Stimulated activated CD4-positive, alpha-beta T cell treated with anti-CD3 and anti-CD28 coated beads, TNF-alpha, amount 100 ng/mL, for 48 hours (primary cell): ENCODE results near the gene RBM19.

Experiments used
- DNase-seq, 3 donors: peaks; one replicate each; pipeline ENCODE4 v3.0.0-alpha.2; 2020; ENCODE audit warnings: low read depth in 3 of 3

Gene RBM19

GRCh38 chr12:113988064-113988451 lies 21.9 kb upstream of the RBM19 start:
- no peak for DNase-seq

- DNase-seq, result no peak
These were observed 21.3 kb upstream of the RBM19 start for GRCh38 chr12:113987261-113988063.

GRCh38 chr12:113984464-113984863 lies 18.3 kb upstream of the RBM19 start:
- no peak for DNase-seq

GRCh38 chr12:113983777-113984448 lies 17.8 kb upstream of the RBM19 start:
- DNase-seq, result no peak

- DNase-seq, result no peak
These were observed 17.1 kb upstream of the RBM19 start for GRCh38 chr12:113983265-113983664.

GRCh38 chr12:113981876-113982275 lies 15.8 kb upstream of the RBM19 start:
- no peak for DNase-seq

GRCh38 chr12:113980537-113981337 lies 14.6 kb upstream of the RBM19 start:
- DNase-seq, result peak in 1 of 3 donors; percentile 17

- no peak for DNase-seq
These were observed 13.9 kb upstream of the RBM19 start for GRCh38 chr12:113980054-113980453.

GRCh38 chr12:113978080-113978479 lies 12.0 kb upstream of the RBM19 start:
- DNase-seq, result no peak

- DNase-seq, result no peak
These were observed 7.9 kb upstream of the RBM19 start for GRCh38 chr12:113974006-113974405.

GRCh38 chr12:113973109-113973904 lies 7.2 kb upstream of the RBM19 start:
- DNase-seq, result no peak

GRCh38 chr12:113971392-113971791 lies 5.3 kb upstream of the RBM19 start:
- DNase-seq, result no peak

- DNase-seq, result no peak
These were observed 4.1 kb upstream of the RBM19 start for GRCh38 chr12:113970211-113970610.

- no peak for DNase-seq
These were observed 1.2 kb upstream of the RBM19 start for GRCh38 chr12:113967368-113967767.

- DNase-seq, result no peak
These were observed 3.4 kb downstream of the RBM19 start for GRCh38 chr12:113962733-113963132.

- peak in 2 of 3 donors; percentile 33 to 44 for DNase-seq
These were observed 4.0 kb downstream of the RBM19 start for GRCh38 chr12:113961921-113962710.

GRCh38 chr12:113960030-113960429 lies 6.1 kb downstream of the RBM19 start:
- DNase-seq, result no peak

- no peak for DNase-seq
These were observed 7.0 kb downstream of the RBM19 start for GRCh38 chr12:113959096-113959495.

- no peak for DNase-seq
These were observed 8.0 kb downstream of the RBM19 start for GRCh38 chr12:113958108-113958507.

GRCh38 chr12:113957627-113958026 lies 8.5 kb downstream of the RBM19 start:
- no peak for DNase-seq
